ENCODE data around the gene OOEP. TPM values are rescaled to one million over a fixed set of nuclear protein-coding genes. Genes with fewer than 3 reads are reported as not detected.
A peak's percentile ranks its signal among the peaks of the same experiment; 100 is the strongest.

Gene OOEP
- total RNA-seq: under 1 TPM; 0.38 to 0.50 TPM
- polyA plus RNA-seq (2013, experiment 1 of 2): 0.42 TPM
- polyA plus RNA-seq (2013, experiment 2 of 2): 0.11 TPM
- 0 to 0.47 (median 0.05) reads per million in 172 experiments for total RNA-seq

GRCh38 chr6:73369563-73369962, at the start of gene OOEP:
Gene OOEP, minus strand, starts transcription at chr6:73369897. Its CDS starts 105 bp downstream, at chr6:73369792.
- Histone ChIP-seq H3K9me3 (ENCODE audit: control insufficient read depth in 1 of 2, insufficient read depth in 1 of 2, low read length in 2 of 2) (peaks cover 10 to 36% of the 10 kb centered on the region in 2 experiments), H3K36me3 (ENCODE audit: insufficient read depth, low read length) (no peaks in the 10 kb centered on the region), H3K27ac (ENCODE audit: low read depth in 1 of 2, low read length in 2 of 2) (no peak within 1 kb of the TSS), H3K27me3 (ENCODE audit: control insufficient read depth in 1 of 2, insufficient read depth in 2 of 2, low read length in 2 of 2) (no peaks in the 10 kb centered on the region), H3K4me3 (ENCODE audit: low read length) (no peak within 1 kb of the TSS), H3K4me1 (ENCODE audit: insufficient read depth, low read length) (no peaks in the 10 kb centered on the region)
- no peak within 1 kb of the TSS for H3K4me3 Mint-ChIP-seq
- CTCF ChIA-PET: no interaction called here
- H3K27ac Mint-ChIP-seq: no peak within 1 kb of the TSS
- DNase-seq (peak in 1 of 14 experiments; percentile 9), ATAC-seq (ENCODE audit: poor library complexity) (no peak)
- intact Hi-C loops (cut with DNase I, micrococcal nuclease): no loop called here
- peaks cover 4% of the 10 kb centered on the region for H3K9me3 Mint-ChIP-seq
- TF ChIP-seq, protein P1, sequence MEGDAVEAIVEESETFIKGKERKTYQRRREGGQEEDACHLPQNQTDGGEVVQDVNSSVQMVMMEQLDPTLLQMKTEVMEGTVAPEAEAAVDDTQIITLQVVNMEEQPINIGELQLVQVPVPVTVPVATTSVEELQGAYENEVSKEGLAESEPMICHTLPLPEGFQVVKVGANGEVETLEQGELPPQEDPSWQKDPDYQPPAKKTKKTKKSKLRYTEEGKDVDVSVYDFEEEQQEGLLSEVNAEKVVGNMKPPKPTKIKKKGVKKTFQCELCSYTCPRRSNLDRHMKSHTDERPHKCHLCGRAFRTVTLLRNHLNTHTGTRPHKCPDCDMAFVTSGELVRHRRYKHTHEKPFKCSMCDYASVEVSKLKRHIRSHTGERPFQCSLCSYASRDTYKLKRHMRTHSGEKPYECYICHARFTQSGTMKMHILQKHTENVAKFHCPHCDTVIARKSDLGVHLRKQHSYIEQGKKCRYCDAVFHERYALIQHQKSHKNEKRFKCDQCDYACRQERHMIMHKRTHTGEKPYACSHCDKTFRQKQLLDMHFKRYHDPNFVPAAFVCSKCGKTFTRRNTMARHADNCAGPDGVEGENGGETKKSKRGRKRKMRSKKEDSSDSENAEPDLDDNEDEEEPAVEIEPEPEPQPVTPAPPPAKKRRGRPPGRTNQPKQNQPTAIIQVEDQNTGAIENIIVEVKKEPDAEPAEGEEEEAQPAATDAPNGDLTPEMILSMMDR (IDR thresholded peaks at IDR 0.05): no peak
- H3K36me3 Mint-ChIP-seq (ENCODE audit: low read depth): no peaks in the 10 kb centered on the region
- no peaks in the 10 kb centered on the region for H3K4me1 Mint-ChIP-seq (ENCODE audit: low read depth)
- POLR2A ChIA-PET: no interaction called here
- no peaks in the 10 kb centered on the region for H3K27me3 Mint-ChIP-seq

DNA sequence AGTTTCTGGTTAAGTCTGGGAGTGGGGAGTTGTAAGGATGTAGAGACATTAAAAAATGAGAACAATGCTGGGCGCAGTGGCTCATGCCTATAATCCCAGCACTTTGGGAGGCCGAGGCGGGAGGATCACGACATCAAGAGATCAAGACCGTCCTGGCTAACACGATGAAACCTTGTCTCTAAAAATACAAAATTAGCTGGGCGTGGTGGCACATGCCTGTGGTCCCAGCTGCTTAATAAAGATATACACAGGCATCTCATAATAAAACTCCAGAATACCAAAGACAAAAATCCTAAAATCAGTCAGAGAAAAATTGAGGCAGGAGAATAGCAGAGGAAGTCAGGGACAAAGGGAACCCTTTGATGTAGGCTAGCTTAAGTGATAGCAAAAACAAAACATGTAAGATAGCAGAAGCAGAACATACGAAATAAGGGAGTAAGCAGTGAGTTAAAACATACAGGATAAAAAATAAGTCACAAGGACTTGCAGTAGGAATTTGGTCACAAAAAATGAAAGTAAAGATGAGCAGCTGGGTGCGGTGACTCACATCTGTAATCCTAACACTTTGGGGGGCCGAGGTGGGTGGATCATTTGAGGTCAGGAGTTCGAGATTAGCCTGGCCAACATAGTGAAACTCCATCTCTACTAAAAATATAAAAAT, 48.5 kb upstream of the OOEP start:
- ATAC-seq (ENCODE audit: poor library complexity) (no peak), DNase-seq (peak in 1 of 14 experiments; percentile 18)
- H3K36me3 Mint-ChIP-seq (ENCODE audit: low read depth): peaks cover 19% of the 10 kb centered on the region
- Histone ChIP-seq H3K36me3 (ENCODE audit: insufficient read depth, low read length) (peaks cover 5% of the 10 kb centered on the region), H3K27me3 (ENCODE audit: control insufficient read depth in 1 of 2, insufficient read depth in 2 of 2, low read length in 2 of 2) (no peaks in the 10 kb centered on the region), H3K4me1 (ENCODE audit: insufficient read depth, low read length) (peaks cover 19% of the 10 kb centered on the region), H3K27ac (ENCODE audit: low read depth in 1 of 2, low read length in 2 of 2) (no peak overlapping the region), H3K9me3 (ENCODE audit: control insufficient read depth in 1 of 2, insufficient read depth in 1 of 2, low read length in 2 of 2) (no peaks in the 10 kb centered on the region), H3K4me3 (ENCODE audit: low read length) (no peak overlapping the region)
- no peaks in the 10 kb centered on the region for H3K9me3 Mint-ChIP-seq
- CTCF ChIA-PET: no interaction called here
- intact Hi-C loops (cut with DNase I, micrococcal nuclease): no loop called here
- H3K27ac Mint-ChIP-seq: peak overlapping the region; percentile 29
- TF ChIP-seq, protein P1 (IDR thresholded peaks at IDR 0.05): no peak
- POLR2A ChIA-PET: no interaction called here
- H3K4me1 Mint-ChIP-seq (ENCODE audit: low read depth): peaks cover 20% of the 10 kb centered on the region
- H3K4me3 Mint-ChIP-seq: no peak overlapping the region
- H3K27me3 Mint-ChIP-seq: no peaks in the 10 kb centered on the region

DNA sequence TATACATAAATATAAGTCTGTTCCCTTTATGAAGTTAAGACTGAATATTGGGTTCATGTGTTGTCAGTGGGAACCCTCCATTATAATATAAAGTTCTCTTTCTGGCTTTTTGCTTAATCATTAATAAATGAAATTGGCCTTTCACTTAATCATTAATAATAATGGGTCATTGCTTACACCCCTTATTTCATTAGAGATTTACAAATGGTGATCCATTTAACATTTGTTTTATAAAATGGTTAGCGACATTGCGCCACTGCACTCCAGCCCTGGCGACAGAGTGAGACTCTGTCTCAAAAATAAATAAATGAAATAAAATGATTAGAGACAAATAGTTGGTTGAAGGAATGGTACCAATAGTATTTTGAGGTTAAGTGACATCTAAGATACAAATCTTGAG, 43.4 kb upstream of the OOEP start:
- intact Hi-C loops (cut with DNase I, micrococcal nuclease): no loop called here
- POLR2A ChIA-PET: no interaction called here
- no peaks in the 10 kb centered on the region for H3K27me3 ChIP-seq (ENCODE audit: control insufficient read depth in 1 of 2, insufficient read depth in 2 of 2, low read length in 2 of 2)
- H3K4me3 ChIP-seq (ENCODE audit: low read length): no peak overlapping the region
- peaks cover 7% of the 10 kb centered on the region for H3K36me3 Mint-ChIP-seq (ENCODE audit: low read depth)
- H3K4me3 Mint-ChIP-seq: no peak overlapping the region
- no peaks in the 10 kb centered on the region for H3K4me1 Mint-ChIP-seq (ENCODE audit: low read depth)
- CTCF ChIA-PET: no interaction called here
- ATAC-seq (ENCODE audit: poor library complexity): no peak
- no peaks in the 10 kb centered on the region for H3K4me1 ChIP-seq (ENCODE audit: insufficient read depth, low read length)
- no peak for DNase-seq
- no peaks in the 10 kb centered on the region for H3K9me3 ChIP-seq (ENCODE audit: control insufficient read depth in 1 of 2, insufficient read depth in 1 of 2, low read length in 2 of 2)
- H3K27ac ChIP-seq (ENCODE audit: low read depth in 1 of 2, low read length in 2 of 2): no peak overlapping the region
- no peaks in the 10 kb centered on the region for H3K9me3 Mint-ChIP-seq
- no peaks in the 10 kb centered on the region for H3K27me3 Mint-ChIP-seq
- H3K36me3 ChIP-seq (ENCODE audit: insufficient read depth, low read length): no peaks in the 10 kb centered on the region
- TF ChIP-seq, protein P1 (IDR thresholded peaks at IDR 0.05): no peak
- no peak overlapping the region for H3K27ac Mint-ChIP-seq

Measured in CD4-positive, alpha-beta T cell (primary cell).